Central memory CD4-positive, alpha-beta T cell (primary cell): ENCODE data around the gene RPS6KA2.

Source experiments
- DNase-seq: peaks from one replicate; pipeline ENCODE4 v3.0.0; 2022

The RPS6KA2 gene

GRCh38 chr6:166462461-166463135 is 164.5 kb downstream of the RPS6KA2 start:
- DNase-seq, result no peak

- no peak for DNase-seq
These were observed 165.1 kb downstream of the RPS6KA2 start for GRCh38 chr6:166461821-166462460.

GRCh38 chr6:166460473-166461437 is 166.3 kb downstream of the RPS6KA2 start:
- no peak for DNase-seq

- no peak for DNase-seq
These were observed 167.1 kb downstream of the RPS6KA2 start for GRCh38 chr6:166459906-166460305.

- no peak for DNase-seq
These were observed 167.8 kb downstream of the RPS6KA2 start for GRCh38 chr6:166459272-166459671.

GRCh38 chr6:166456395-166457156 is 170.5 kb downstream of the RPS6KA2 start:
- DNase-seq, result no peak

GRCh38 chr6:166454692-166455515 is 172.1 kb downstream of the RPS6KA2 start:
- no peak for DNase-seq

GRCh38 chr6:166453651-166454050 is 173.4 kb downstream of the RPS6KA2 start:
- DNase-seq, result no peak

- no peak for DNase-seq
These were observed 176.7 kb downstream of the RPS6KA2 start for GRCh38 chr6:166450167-166450873.

- DNase-seq, result no peak
These were observed 177.4 kb downstream of the RPS6KA2 start for GRCh38 chr6:166449641-166450040.

- no peak for DNase-seq
These were observed 178.0 kb downstream of the RPS6KA2 start for GRCh38 chr6:166449036-166449435.

GRCh38 chr6:166448432-166448831 is 178.6 kb downstream of the RPS6KA2 start:
- DNase-seq, result no peak

- DNase-seq, result no peak
These were observed 180.4 kb downstream of the RPS6KA2 start for GRCh38 chr6:166446567-166447065.

GRCh38 chr6:166446146-166446545 is 180.9 kb downstream of the RPS6KA2 start:
- DNase-seq, result no peak

GRCh38 chr6:166444446-166444845 is 182.6 kb downstream of the RPS6KA2 start:
- no peak for DNase-seq

- no peak for DNase-seq
These were observed 183.9 kb downstream of the RPS6KA2 start for GRCh38 chr6:166443166-166443565.

- DNase-seq, result no peak
These were observed 184.8 kb downstream of the RPS6KA2 start for GRCh38 chr6:166442131-166442685.

GRCh38 chr6:166441325-166442078 is 185.5 kb downstream of the RPS6KA2 start:
- no peak for DNase-seq

GRCh38 chr6:166440729-166441128 is 186.3 kb downstream of the RPS6KA2 start:
- DNase-seq, result no peak

- DNase-seq, result no peak
These were observed 186.9 kb downstream of the RPS6KA2 start for GRCh38 chr6:166440106-166440505.
